ENCODE results near the gene HLA-DPA1. TPM values are rescaled to one million over a fixed set of nuclear protein-coding genes. Genes with fewer than 3 reads are reported as not detected.
"Not testable (repeated sequence)": the region's sequence is repeated elsewhere in the genome, so short reads cannot be mapped to it uniquely, and the experiment has no call there.

The HLA-DPA1 gene
- total RNA-seq, 2 donors from 2014 or later, result 33.8 to 145 TPM

DNA sequence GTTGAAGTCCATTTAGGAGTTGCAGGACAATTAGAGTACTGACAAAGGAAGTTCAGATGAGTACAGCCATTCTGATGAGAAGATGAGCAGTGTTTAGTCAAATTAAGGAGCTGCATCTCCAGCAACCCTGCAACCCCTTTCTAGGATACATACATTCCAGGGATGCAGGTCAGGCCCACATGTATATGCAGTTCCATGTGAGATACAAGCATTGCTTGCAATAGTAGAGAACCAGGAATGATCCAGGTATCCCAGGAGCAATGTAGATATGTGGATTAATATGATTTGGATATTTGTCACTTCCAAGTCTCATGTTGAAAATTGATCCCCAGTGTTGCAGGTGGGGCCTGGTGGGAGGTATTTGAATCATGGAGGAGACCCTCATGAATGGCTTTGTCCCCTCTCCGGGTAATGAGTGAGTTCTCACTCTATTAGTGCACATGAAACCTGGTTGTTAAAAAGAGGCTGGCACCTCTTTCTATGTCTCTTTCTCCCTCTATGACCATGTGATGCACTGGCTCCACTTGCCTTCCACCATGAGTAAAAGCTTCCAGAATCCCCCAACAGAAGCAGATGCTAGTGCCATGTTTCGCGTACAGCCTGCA, 6.4 kb downstream of the HLA-DPA1 start:
- H3K9me3 Mint-ChIP-seq, result no peaks in the 10 kb centered on the region
- H3K4me3 Mint-ChIP-seq, result no peak overlapping the region
- ATAC-seq (no peak), DNase-seq (ENCODE audit: low spot score) (no peak)
- H3K27ac Mint-ChIP-seq, result no peak overlapping the region
- peaks cover 44% of the 10 kb centered on the region for H3K36me3 Mint-ChIP-seq
- no peaks in the 10 kb centered on the region for H3K27me3 Mint-ChIP-seq
- H3K4me1 Mint-ChIP-seq (ENCODE audit: low read depth in 2 of 2), result peaks cover 5 to 15% of the 10 kb centered on the region in 2 donors

DNA sequence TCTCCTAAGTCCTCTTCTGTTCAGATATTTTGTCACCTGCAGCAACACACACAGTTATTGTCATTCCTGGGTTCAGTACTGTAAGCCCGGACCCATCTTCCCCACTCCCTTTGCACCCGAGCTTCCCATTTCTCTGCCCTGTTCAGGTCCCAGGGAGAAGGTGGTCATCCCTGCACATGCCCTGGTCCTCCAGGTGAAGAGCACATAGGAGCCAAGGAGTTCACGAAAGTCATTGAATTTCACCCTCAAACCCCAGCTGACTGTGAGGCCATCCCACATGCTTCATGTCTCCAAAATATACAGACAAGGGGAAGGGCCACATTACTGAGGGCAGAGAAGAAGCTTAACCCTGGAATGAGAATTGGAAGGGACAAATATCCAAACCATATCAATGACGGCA, 8.1 kb downstream of the HLA-DPA1 start:
- Mint-ChIP-seq H3K27ac (no peak overlapping the region), H3K4me3 (no peak overlapping the region), H3K4me1 (ENCODE audit: low read depth in 2 of 2) (peaks cover 0 to 5% of the 10 kb centered on the region in 2 donors), H3K9me3 (no peaks in the 10 kb centered on the region), H3K27me3 (no peaks in the 10 kb centered on the region), H3K36me3 (peaks cover 39% of the 10 kb centered on the region)
- ATAC-seq (no peak), DNase-seq (ENCODE audit: low spot score) (no peak)

DNA sequence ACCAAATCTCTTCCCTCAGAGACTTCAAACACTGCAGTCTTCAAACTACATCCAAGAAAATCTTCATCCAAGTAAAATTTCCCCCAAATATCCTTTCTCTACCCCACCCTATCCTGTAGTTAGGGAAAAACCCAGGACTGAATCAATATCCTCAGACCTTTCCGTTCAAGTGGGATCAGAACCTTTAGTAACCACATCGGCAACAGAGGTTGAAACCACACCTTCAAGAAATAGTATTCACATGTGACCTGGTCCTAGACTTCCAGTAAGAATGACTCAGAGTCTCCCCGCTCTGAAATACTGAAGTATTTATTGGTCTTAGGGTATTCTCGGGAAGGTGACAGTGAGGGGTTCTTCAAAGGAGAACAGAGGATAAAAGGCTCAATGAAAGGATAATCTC, 8.7 kb downstream of the HLA-DPA1 start:
- Mint-ChIP-seq H3K27ac (no peak overlapping the region), H3K9me3 (no peaks in the 10 kb centered on the region), H3K27me3 (no peaks in the 10 kb centered on the region), H3K4me1 (ENCODE audit: low read depth in 2 of 2) (peaks cover 0 to 5% of the 10 kb centered on the region in 2 donors), H3K4me3 (no peak overlapping the region), H3K36me3 (peaks cover 36% of the 10 kb centered on the region)
- DNase-seq (ENCODE audit: low spot score) (no peak), ATAC-seq (no peak)

DNA sequence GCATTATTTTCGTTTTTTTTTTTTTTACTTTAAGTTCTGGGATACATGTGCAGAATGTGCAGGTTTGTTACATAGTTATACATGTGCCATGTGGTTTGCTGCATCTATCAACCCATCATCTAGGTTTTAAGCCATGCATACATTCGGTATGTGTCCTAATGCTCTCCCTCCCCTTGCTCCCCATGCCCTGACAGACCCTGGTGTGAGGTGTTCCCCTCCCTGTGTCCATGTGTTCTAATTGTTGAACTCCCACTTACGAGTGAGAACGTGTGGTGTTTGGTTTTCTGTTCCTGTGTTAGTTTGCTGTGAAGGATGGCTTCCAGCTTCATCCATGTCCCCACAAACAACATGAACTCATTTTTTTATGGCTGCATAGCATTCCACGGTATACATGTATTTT, 10.0 kb downstream of the HLA-DPA1 start:
- H3K9me3 Mint-ChIP-seq; H3K27ac Mint-ChIP-seq; H3K4me3 Mint-ChIP-seq; H3K4me1 Mint-ChIP-seq (ENCODE audit: low read depth in 2 of 2); ATAC-seq; DNase-seq (ENCODE audit: low spot score); H3K27me3 Mint-ChIP-seq: not testable (repeated sequence)
- H3K36me3 Mint-ChIP-seq, result peaks cover 29% of the 10 kb centered on the region

DNA sequence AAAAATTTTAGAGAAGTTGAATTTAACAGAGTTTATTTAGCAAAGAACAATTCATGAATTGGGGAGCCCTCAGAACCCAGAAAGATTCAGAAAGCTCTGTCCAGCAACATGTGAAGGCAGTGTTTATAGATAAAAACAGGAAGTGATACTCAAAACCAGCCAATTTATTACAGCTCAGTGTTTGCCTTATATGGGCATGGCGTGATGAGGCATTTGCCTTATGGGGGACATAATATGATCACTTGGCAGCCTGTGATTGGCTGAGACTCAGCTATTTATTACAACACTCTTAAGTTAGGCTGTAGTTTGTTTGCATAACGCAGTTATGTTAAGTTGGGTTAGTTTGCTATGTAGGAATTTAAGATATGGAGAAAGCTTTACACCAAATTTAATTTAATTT, 11.5 kb downstream of the HLA-DPA1 start:
- H3K4me1 Mint-ChIP-seq (ENCODE audit: low read depth in 2 of 2), result peaks cover 7 to 13% of the 10 kb centered on the region in 2 donors
- peak in 1 of 2 donors; percentile 65 for ATAC-seq
- no peaks in the 10 kb centered on the region for H3K27me3 Mint-ChIP-seq
- H3K36me3 Mint-ChIP-seq, result peaks cover 14% of the 10 kb centered on the region
- no peaks in the 10 kb centered on the region for H3K9me3 Mint-ChIP-seq
- no peak overlapping the region for H3K4me3 Mint-ChIP-seq
- no peak overlapping the region for H3K27ac Mint-ChIP-seq
- DNase-seq (ENCODE audit: low spot score), result no peak

DNA sequence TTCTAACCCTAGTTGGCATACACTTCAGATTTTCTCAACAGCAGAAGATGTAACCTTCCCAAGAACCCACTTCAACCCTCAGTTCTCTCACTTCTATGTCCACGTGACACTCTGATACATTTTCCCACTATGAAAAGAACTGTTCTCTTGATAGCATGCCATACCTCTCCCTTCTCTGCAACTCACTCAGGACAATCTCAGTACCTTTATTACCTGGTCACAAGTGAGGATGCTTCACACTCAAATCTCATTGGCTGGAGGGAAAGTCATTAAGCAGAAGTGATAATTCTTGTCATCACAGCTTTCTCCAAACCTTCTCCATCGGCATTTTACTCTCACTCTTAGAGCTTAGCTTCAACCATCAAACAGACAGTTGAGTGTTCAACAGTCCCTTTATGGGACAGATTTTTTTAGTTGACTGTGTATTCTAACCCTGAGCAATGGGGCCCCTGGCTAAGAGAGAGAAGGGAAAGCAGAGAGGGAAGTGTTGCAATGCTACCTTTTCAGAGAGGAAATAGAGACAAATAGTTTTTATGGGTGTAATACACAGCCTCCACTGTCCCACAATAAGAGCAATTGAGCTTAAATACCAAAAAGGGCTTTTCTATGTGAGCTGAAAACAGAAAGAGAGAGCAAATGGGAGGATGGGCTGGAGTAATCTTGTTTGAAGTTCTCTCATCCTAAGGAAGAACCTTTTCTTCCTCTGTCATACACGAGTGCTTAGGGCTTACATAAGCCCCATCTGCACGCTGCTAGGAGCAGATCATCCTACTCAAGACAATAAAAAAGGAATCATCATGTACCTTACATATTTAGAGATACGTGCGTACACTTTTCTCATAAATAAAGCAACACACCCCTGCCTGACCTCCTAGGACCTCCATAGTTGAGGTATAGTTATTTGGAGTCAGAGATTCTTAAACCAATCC, 16.0 kb downstream of the HLA-DPA1 start:
- H3K27ac Mint-ChIP-seq, result peak overlapping the region in 1 of 2 donors; percentile 15
- H3K4me3 Mint-ChIP-seq, result peak overlapping the region; percentile 24

DNA sequence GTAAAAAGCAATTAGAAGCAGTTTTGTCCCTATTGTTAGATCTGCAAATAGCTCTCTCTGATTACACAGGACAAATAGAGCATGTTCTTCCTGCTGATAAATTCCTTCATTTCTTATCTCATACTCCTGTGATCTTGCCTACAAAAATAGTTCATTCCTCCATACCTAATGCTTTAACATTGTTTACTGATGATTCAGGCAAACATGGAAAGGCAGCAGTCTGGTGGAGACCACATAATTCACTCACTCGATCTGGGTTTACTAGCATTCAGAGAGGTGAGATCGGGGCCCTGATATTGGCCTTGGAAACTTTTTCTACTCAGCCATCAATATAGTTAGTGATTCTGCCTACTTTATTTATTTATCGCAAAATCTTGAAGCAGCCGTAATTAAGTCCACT, 20.2 kb downstream of the HLA-DPA1 start:
- peaks cover 9 to 20% of the 10 kb centered on the region in 2 donors for H3K27me3 Mint-ChIP-seq
- H3K4me1 Mint-ChIP-seq (ENCODE audit: low read depth in 2 of 2), result peaks cover 8 to 17% of the 10 kb centered on the region in 2 donors
- H3K27ac Mint-ChIP-seq, result no peak overlapping the region
- no peak for ATAC-seq
- no peaks in the 10 kb centered on the region for H3K9me3 Mint-ChIP-seq
- H3K36me3 Mint-ChIP-seq, result no peaks in the 10 kb centered on the region
- no peak overlapping the region for H3K4me3 Mint-ChIP-seq
- DNase-seq (ENCODE audit: low spot score), result no peak

More for the DNA sequence above, 16.0 kb downstream of the HLA-DPA1 start:
- Mint-ChIP-seq H3K36me3 (no peaks in the 10 kb centered on the region), H3K4me1 (ENCODE audit: low read depth in 2 of 2) (peaks cover 8 to 21% of the 10 kb centered on the region in 2 donors), H3K9me3 (no peaks in the 10 kb centered on the region), H3K27me3 (peaks cover 0 to 11% of the 10 kb centered on the region in 2 donors)
- DNase-seq (ENCODE audit: low spot score), result no peak
- ATAC-seq, result peak in 1 of 2 donors; percentile 66

DNA sequence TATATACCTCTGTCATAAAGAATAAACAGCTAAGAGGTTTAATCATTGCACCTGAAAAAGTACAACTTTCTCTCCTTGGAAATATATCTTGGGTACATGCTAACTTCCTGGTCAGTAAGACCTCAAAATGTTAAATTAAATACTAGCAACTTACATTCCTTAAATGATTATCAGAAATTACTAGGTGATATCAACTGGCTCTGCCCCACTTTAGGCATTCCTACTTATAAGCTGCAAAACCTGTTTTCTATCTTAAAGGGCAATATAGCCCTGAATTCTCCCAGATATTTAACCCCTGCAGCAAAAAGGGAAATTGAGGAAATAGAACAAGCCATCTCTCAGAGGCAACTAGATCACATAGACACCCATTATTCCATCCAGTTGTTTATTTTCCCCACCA, 20.8 kb downstream of the HLA-DPA1 start:
- H3K4me3 Mint-ChIP-seq, result no peak overlapping the region
- H3K4me1 Mint-ChIP-seq (ENCODE audit: low read depth in 2 of 2), result peaks cover 8 to 14% of the 10 kb centered on the region in 2 donors
- H3K9me3 Mint-ChIP-seq, result no peaks in the 10 kb centered on the region
- DNase-seq (ENCODE audit: low spot score) (no peak), ATAC-seq (no peak)
- H3K36me3 Mint-ChIP-seq, result no peaks in the 10 kb centered on the region
- H3K27me3 Mint-ChIP-seq, result peaks cover 13 to 25% of the 10 kb centered on the region in 2 donors
- no peak overlapping the region for H3K27ac Mint-ChIP-seq

DNA sequence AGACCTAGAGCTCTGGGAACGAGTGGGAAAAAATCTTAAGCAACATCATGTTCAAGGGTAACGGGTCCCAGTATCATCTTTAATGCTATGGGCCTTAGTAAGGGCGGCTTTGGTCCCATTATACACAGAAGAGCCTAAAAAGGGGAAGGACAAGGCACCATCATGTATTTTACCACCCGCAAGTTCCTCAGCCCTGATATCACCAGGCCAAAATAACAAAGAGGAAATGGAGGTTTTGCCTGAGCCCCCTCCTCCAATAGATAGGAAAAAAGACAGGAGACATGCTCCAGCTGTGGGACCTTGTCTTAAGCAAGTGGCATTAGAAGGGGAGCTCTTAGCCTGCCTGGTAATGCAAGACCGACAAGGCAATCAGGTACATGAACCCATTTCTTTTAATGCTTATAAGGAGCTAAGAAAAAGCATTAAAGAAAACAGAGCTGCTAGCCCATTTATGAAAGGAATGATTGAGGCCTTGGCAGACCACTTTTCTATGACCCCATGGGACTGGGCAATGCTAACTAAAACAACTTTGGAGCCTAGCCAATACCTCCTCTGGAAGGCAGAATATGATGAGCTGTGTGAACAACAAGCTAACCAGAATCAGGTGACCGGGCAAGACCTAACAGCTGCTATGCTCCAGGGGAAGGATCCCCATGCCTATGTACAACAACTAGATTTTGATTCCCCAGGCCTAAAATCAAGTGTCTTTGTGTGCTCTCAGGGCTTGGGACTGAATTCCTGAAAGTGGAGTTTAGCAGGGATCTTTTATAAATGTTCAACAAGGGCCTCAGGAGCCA, 23.2 kb downstream of the HLA-DPA1 start:
- H3K4me1 Mint-ChIP-seq (ENCODE audit: low read depth in 2 of 2), result no peaks in the 10 kb centered on the region
- no peak for DNase-seq (ENCODE audit: low spot score)
- H3K36me3 Mint-ChIP-seq, result no peaks in the 10 kb centered on the region
- no peaks in the 10 kb centered on the region for H3K9me3 Mint-ChIP-seq
- H3K27me3 Mint-ChIP-seq, result peaks cover 22 to 38% of the 10 kb centered on the region in 2 donors
- no peak overlapping the region for H3K4me3 Mint-ChIP-seq
- ATAC-seq, result no peak
- H3K27ac Mint-ChIP-seq, result no peak overlapping the region

DNA sequence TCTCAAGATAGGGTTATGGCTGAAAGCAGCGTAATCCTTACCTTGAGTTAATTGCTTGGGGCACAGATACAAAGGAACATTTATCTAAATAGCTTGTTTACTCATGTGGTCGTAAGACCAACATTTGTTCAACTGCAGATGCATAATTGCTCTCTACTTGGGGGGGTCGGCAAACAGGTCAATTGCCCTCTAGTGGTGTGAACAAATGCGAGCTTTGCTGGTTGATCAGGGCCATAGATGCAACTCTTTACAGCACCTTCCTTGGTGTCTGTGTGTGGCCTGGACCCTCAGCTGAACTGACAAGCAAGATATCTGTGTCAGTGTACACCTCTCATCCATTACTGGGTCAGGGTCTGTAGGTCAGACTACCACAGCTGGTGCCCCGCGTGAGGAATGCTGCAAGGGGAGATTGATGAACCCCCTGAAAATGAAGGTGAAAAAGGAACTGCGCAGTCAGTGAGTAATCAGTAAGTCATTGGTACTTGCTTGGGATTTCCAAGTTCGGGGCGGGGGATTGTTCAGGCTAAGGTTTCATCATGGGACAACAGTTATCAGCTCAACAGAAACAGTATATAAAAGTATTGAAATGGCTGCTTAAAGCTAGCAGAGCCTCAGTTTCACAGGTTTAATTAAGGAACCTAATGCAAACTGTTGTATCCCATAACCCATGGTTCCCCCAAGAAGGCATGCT, 24.0 kb downstream of the HLA-DPA1 start:
- no peaks in the 10 kb centered on the region for H3K4me1 Mint-ChIP-seq (ENCODE audit: low read depth in 2 of 2)
- DNase-seq (ENCODE audit: low spot score), result no peak
- no peak overlapping the region for H3K27ac Mint-ChIP-seq
- H3K36me3 Mint-ChIP-seq, result no peaks in the 10 kb centered on the region
- H3K9me3 Mint-ChIP-seq, result no peaks in the 10 kb centered on the region
- no peak overlapping the region for H3K4me3 Mint-ChIP-seq
- peaks cover 29 to 40% of the 10 kb centered on the region in 2 donors for H3K27me3 Mint-ChIP-seq
- no peak for ATAC-seq

DNA sequence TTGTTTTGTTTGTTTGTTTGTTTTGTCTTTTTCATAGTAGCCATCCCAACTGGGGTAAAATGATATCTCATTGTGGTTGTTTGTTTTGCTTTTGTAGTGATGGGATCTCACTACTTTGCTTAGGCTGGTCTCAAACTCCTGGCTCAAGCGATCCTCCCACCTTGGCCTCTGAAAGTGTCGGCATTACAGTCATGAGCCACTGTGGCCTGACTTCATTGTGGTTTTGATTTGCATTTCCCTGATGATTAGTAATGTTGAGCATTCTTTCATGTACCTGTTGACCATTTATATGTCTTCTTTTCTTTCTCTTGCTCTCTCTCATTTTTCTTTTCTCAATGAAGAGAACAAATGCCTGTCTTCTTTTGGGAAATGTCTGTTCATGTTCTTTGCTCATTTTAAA, 33.3 kb downstream of the HLA-DPA1 start:
- DNase-seq (ENCODE audit: low spot score) (no peak), ATAC-seq (no peak)
- Mint-ChIP-seq H3K4me3 (no peak overlapping the region), H3K9me3 (no peaks in the 10 kb centered on the region), H3K4me1 (ENCODE audit: low read depth in 2 of 2) (no peaks in the 10 kb centered on the region), H3K27ac (no peak overlapping the region), H3K27me3 (peaks cover 21 to 39% of the 10 kb centered on the region in 2 donors), H3K36me3 (peaks cover 6% of the 10 kb centered on the region)

DNA sequence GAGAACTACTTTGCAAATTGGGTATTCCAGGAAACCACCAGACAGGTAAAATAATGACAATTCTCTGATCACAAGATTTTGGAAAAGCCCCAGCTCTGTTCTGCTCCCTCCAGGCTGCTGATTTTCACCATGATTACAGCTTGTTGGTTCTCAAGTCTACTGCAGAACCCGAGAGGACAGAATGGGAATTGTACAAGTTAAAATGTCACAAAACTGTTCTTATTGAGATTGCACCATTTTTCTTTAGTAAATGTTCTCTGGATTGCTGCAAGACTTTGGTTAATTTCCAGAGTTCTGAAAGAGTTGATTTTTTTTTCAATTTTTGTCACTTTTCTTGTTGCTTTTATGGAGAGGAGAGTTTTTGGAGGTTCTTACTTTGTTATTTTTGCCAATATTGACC, 36.9 kb downstream of the HLA-DPA1 start:
- Mint-ChIP-seq H3K36me3 (peaks cover 13% of the 10 kb centered on the region), H3K4me3 (no peak overlapping the region), H3K27me3 (peaks cover 16 to 41% of the 10 kb centered on the region in 2 donors), H3K9me3 (peaks cover 2% of the 10 kb centered on the region), H3K27ac (no peak overlapping the region), H3K4me1 (ENCODE audit: low read depth in 2 of 2) (no peaks in the 10 kb centered on the region)
- ATAC-seq (no peak), DNase-seq (ENCODE audit: low spot score) (no peak)

DNA sequence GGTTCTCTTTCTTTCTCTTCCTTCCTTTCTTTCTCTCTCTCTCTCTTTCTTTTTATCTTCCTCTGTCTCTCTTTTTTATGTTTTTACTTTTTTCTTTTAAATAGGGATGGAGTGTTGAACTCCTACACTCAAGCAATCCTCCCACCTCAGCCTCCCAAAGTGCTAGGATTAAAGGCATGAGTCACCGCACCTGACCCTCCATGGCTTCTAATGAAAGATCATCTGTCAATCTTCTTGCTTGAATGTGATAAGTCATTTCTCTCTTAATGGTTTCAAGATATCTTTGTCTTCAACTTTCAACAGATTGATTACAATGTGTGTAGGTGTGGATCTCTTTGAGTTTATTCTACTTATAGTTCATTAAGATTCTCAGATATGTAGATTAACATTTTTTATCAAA, 38.9 kb downstream of the HLA-DPA1 start:
- ATAC-seq, result no peak
- no peak overlapping the region for H3K4me3 Mint-ChIP-seq
- peaks cover 0 to 8% of the 10 kb centered on the region in 2 donors for H3K4me1 Mint-ChIP-seq (ENCODE audit: low read depth in 2 of 2)
- DNase-seq (ENCODE audit: low spot score), result no peak
- H3K36me3 Mint-ChIP-seq, result peaks cover 13% of the 10 kb centered on the region
- peaks cover 2% of the 10 kb centered on the region for H3K9me3 Mint-ChIP-seq
- H3K27ac Mint-ChIP-seq, result no peak overlapping the region
- peaks cover 16 to 41% of the 10 kb centered on the region in 2 donors for H3K27me3 Mint-ChIP-seq
